Activated naive CD8-positive, alpha-beta T cell treated with anti-CD3 and anti-CD28 coated beads for 36 hours (primary cell): Measurements from ENCODE around the gene CIAO2B. TPM values are rescaled to one million over a fixed set of nuclear protein-coding genes. Genes with fewer than 3 reads are reported as not detected.
"Not testable (repeated sequence)": the region's sequence is repeated elsewhere in the genome, so short reads cannot be mapped to it uniquely, and the experiment has no call there.

ENCODE experiments used
- DNase-seq: peaks from one replicate; pipeline ENCODE4 v3.0.0; 2021
- H3K27ac Mint-ChIP-seq: one replicate; pipeline ENCODE4 v1.8.0; 2022; ENCODE audit warnings: mild to moderate bottlenecking, moderate library complexity, mixed read lengths
- H3K27me3 Mint-ChIP-seq: one replicate; pipeline ENCODE4 v1.8.0; 2022; ENCODE audit warnings: mild to moderate bottlenecking, mixed read lengths
- H3K36me3 Mint-ChIP-seq: one replicate; pipeline ENCODE4 v1.8.0; 2021; ENCODE audit warnings: mild to moderate bottlenecking, mixed read lengths
- H3K4me1 Mint-ChIP-seq: one replicate; pipeline ENCODE4 v1.8.0; 2021; ENCODE audit warnings: mixed read lengths
- H3K4me3 Mint-ChIP-seq: one replicate; pipeline ENCODE4 v1.8.0; 2022; ENCODE audit warnings: mild to moderate bottlenecking, moderate library complexity, mixed read lengths
- H3K9me3 Mint-ChIP-seq: one replicate; pipeline ENCODE4 v1.8.0; 2022; ENCODE audit warnings: mixed read lengths
- total RNA-seq, 2 experiments: library from RNA; stranded (reverse); gene quantifications; one replicate each; pipeline ENCODE4 v1.2.3, GENCODE V29; 2021

The CIAO2B gene
- total RNA-seq, 2 experiments from 2014 or later: 152 to 153 TPM

DNA sequence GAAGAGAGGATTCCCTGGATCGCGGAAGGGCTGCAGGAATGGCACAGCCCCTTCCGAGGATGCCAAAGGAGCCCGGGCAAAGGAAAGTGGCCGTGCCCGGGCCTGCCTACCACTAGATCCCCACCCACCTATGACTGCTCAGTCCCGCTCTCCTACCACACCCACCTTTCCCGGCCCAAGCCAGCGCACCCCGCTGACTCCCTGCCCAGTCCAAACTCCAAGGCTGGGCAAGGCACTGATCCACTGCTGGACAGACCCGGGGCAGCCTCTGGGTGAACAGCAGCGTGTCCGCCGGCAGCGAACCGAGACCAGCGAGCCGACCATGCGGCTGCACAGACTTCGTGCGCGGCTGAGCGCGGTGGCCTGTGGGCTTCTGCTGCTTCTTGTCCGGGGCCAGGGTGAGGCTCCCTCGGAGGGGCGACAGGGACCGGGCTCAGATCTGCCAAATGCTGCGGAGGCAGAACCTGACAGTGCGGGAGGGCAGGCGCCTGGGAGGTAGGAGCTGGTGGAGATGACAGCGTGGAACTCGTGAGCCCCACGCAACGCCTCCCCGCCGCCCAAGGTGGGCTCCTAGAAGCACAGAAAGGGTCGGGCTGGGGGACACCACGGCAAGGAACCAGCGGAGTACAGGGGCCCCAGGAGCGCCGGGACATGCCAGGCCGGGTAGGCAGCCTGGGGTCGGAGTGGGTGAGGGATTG, 1.3 kb upstream of the CIAO2B start, which contains the start of gene CES2:
Gene CES2 (plus strand): TSS at position 203 of the 698 bp plus-strand sequence. CDS start 120 bp downstream, at position 323.
- peaks cover 38% of the 10 kb centered on the region for H3K4me1 Mint-ChIP-seq
- H3K27me3 Mint-ChIP-seq: no peaks in the 10 kb centered on the region
- peak within 1 kb of the TSS; percentile 99 for H3K27ac Mint-ChIP-seq
- peak within 1 kb of the TSS; percentile 97 for H3K4me3 Mint-ChIP-seq
- H3K9me3 Mint-ChIP-seq: no peaks in the 10 kb centered on the region
- DNase-seq: no peak
- H3K36me3 Mint-ChIP-seq: peaks cover 30% of the 10 kb centered on the region

- not testable (repeated sequence) for DNase-seq, H3K9me3 Mint-ChIP-seq, H3K27me3 Mint-ChIP-seq
- Mint-ChIP-seq H3K27ac (peak overlapping the region; percentile 99), H3K4me1 (peaks cover 38% of the 10 kb centered on the region), H3K4me3 (peak overlapping the region; percentile 97), H3K36me3 (peaks cover 30% of the 10 kb centered on the region)
These were observed 674 bp upstream of the CIAO2B start for GRCh38 chr16:66934839-66935313.

- Mint-ChIP-seq H3K36me3 (peaks cover 30% of the 10 kb centered on the region), H3K27me3 (no peaks in the 10 kb centered on the region), H3K4me1 (peaks cover 38% of the 10 kb centered on the region), H3K27ac (peak overlapping the region; percentile 99), H3K4me3 (peak overlapping the region; percentile 97), H3K9me3 (no peaks in the 10 kb centered on the region)
- DNase-seq: no peak
These were observed 445 bp downstream of the CIAO2B start for GRCh38 chr16:66933776-66934137.

DNA sequence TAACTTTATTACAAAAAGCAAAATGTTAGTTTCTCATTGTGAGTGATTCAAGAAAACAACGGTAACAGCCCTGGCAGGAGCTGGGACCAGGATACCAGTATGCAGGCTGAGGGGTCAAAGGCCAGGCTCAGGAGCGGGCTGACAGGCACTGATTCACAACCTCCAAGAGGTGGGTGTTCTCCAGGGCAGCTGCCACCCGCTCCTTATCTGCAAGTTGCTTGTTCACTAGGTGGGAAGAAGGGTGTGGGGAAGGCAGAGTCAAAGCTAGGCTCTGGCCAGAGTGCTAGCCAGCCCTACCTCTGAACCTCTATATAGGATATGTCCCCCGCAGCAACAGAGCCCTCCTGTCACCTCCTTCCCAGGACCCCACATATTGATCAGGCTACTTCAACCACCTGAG, 2.1 kb downstream of the CIAO2B start:
- Mint-ChIP-seq H3K27ac (peak overlapping the region; percentile 62), H3K36me3 (peaks cover 27% of the 10 kb centered on the region), H3K9me3 (no peaks in the 10 kb centered on the region), H3K4me3 (peak overlapping the region; percentile 97), H3K27me3 (no peaks in the 10 kb centered on the region), H3K4me1 (peaks cover 33% of the 10 kb centered on the region)
- DNase-seq: no peak

GRCh38 chr16:66931665-66932064, 2.5 kb downstream of the CIAO2B start:
- peaks cover 31% of the 10 kb centered on the region for H3K4me1 Mint-ChIP-seq
- no peak overlapping the region for H3K4me3 Mint-ChIP-seq
- H3K36me3 Mint-ChIP-seq: peaks cover 26% of the 10 kb centered on the region
- no peak for DNase-seq
- no peaks in the 10 kb centered on the region for H3K9me3 Mint-ChIP-seq
- H3K27ac Mint-ChIP-seq: no peak overlapping the region
- H3K27me3 Mint-ChIP-seq: peaks cover 1% of the 10 kb centered on the region

GRCh38 chr16:66930189-66930588, 4.0 kb downstream of the CIAO2B start:
- H3K27me3 Mint-ChIP-seq: peaks cover 16% of the 10 kb centered on the region
- no peaks in the 10 kb centered on the region for H3K9me3 Mint-ChIP-seq
- H3K36me3 Mint-ChIP-seq: peaks cover 21% of the 10 kb centered on the region
- no peak for DNase-seq
- peaks cover 24% of the 10 kb centered on the region for H3K4me1 Mint-ChIP-seq
- no peak overlapping the region for H3K27ac Mint-ChIP-seq
- no peak overlapping the region for H3K4me3 Mint-ChIP-seq

GRCh38 chr16:66928702-66929388, 5.4 kb downstream of the CIAO2B start:
- H3K9me3 Mint-ChIP-seq: no peaks in the 10 kb centered on the region
- DNase-seq: peak; percentile 57
- H3K36me3 Mint-ChIP-seq: peaks cover 15% of the 10 kb centered on the region
- no peak overlapping the region for H3K27ac Mint-ChIP-seq
- H3K4me3 Mint-ChIP-seq: no peak overlapping the region
- peaks cover 27% of the 10 kb centered on the region for H3K27me3 Mint-ChIP-seq
- peaks cover 24% of the 10 kb centered on the region for H3K4me1 Mint-ChIP-seq

GRCh38 chr16:66927918-66928649, 6.1 kb downstream of the CIAO2B start:
- H3K4me3 Mint-ChIP-seq: no peak overlapping the region
- no peaks in the 10 kb centered on the region for H3K9me3 Mint-ChIP-seq
- no peak overlapping the region for H3K27ac Mint-ChIP-seq
- H3K36me3 Mint-ChIP-seq: peaks cover 7% of the 10 kb centered on the region
- no peak for DNase-seq
- peaks cover 35% of the 10 kb centered on the region for H3K27me3 Mint-ChIP-seq
- H3K4me1 Mint-ChIP-seq: peaks cover 17% of the 10 kb centered on the region

- Mint-ChIP-seq H3K4me3 (no peak overlapping the region), H3K27ac (no peak overlapping the region), H3K4me1 (peaks cover 6% of the 10 kb centered on the region), H3K36me3 (no peaks in the 10 kb centered on the region), H3K9me3 (no peaks in the 10 kb centered on the region), H3K27me3 (peaks cover 40% of the 10 kb centered on the region)
- no peak for DNase-seq
These were observed 7.2 kb downstream of the CIAO2B start for GRCh38 chr16:66926961-66927436.

GRCh38 chr16:66926171-66926947, 7.8 kb downstream of the CIAO2B start:
- Mint-ChIP-seq H3K27ac (no peak overlapping the region), H3K4me1 (peaks cover 2% of the 10 kb centered on the region), H3K27me3 (peaks cover 43% of the 10 kb centered on the region), H3K4me3 (no peak overlapping the region), H3K9me3 (no peaks in the 10 kb centered on the region), H3K36me3 (no peaks in the 10 kb centered on the region)
- no peak for DNase-seq

DNA sequence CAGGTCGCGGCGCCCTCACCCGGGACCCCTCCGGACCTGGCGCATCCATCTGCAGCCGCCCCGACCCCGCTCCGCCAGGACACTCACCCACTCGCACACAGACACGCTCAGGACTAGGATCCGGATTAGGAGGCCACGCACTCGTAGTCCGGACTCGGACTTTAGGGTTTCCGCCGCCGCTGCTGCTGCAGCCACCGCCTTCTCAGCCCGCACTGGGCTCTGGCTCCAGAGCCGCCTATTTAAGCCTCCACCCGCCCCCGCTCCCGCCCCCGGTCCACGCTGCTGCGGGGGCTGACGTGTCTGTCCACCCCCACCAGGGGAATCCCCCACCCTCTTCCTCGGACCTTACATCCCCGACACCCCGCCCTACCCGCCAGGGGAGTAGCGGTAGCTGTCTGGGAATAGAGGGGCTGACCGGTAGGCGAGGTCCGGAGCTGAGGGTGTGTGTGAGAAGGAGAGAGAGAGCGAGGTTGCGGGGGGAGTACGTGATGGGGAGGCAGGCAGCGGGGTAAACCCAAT, 8.8 kb downstream of the CIAO2B start, which contains the start of gene RRAD:
Gene RRAD (minus strand): TSS at position 214 of the 519 bp plus-strand sequence. CDS start 356 bp downstream, outside the sequence.
- H3K4me1 Mint-ChIP-seq: peaks cover 2% of the 10 kb centered on the region
- H3K27ac Mint-ChIP-seq: no peak within 1 kb of the TSS
- no peaks in the 10 kb centered on the region for H3K36me3 Mint-ChIP-seq
- no peaks in the 10 kb centered on the region for H3K9me3 Mint-ChIP-seq
- H3K4me3 Mint-ChIP-seq: peak within 1 kb of the TSS; percentile 59
- no peak for DNase-seq
- H3K27me3 Mint-ChIP-seq: peaks cover 50% of the 10 kb centered on the region

GRCh38 chr16:66924527-66925321, 9.5 kb downstream of the CIAO2B start:
- Mint-ChIP-seq H3K27me3 (peaks cover 52% of the 10 kb centered on the region), H3K9me3 (no peaks in the 10 kb centered on the region), H3K27ac (no peak overlapping the region), H3K36me3 (no peaks in the 10 kb centered on the region), H3K4me3 (no peak overlapping the region), H3K4me1 (peaks cover 2% of the 10 kb centered on the region)
- peak; percentile 58 for DNase-seq

- Mint-ChIP-seq H3K4me3 (no peak overlapping the region), H3K27me3 (peaks cover 53% of the 10 kb centered on the region), H3K36me3 (no peaks in the 10 kb centered on the region), H3K27ac (no peak overlapping the region), H3K9me3 (no peaks in the 10 kb centered on the region), H3K4me1 (peaks cover 2% of the 10 kb centered on the region)
- no peak for DNase-seq
These were observed 10.3 kb downstream of the CIAO2B start for GRCh38 chr16:66923866-66924265.
